Endometrial microvascular endothelial cells (primary cell): ENCODE results near the gene ACBD6. TPM values are rescaled to one million over a fixed set of nuclear protein-coding genes. Genes with fewer than 3 reads are reported as not detected.
"Not testable (repeated sequence)": the region's sequence is repeated elsewhere in the genome, so short reads cannot be mapped to it uniquely, and the experiment has no call there.

Source experiments
- in situ Hi-C: cut with HindIII; loops from 2 replicates; pipeline ENCODE4 v1.10.0; 2017; ENCODE audit warnings: low sequenced_read_pairs, low pct_unique_long_range_greater_than_20kb; ENCODE audit errors: inconsistent ontology term
- total RNA-seq: library from RNA; depleted of rRNA; stranded (reverse); fragments of >200 nt; gene quantifications from one replicate; pipeline ENCODE4 v1.2.3, GENCODE V29; 2015; ENCODE audit errors: inconsistent ontology term

Gene ACBD6
- total RNA-seq, 1 donor from 2014 or later, result 64.3 TPM

- in situ Hi-C loops, result no loop called here
Observed at GRCh38 chr1:180440335-180440734, 62.0 kb downstream of the ACBD6 start.

GRCh38 chr1:180435566-180435965 is 66.8 kb downstream of the ACBD6 start:
- in situ Hi-C loops, result no loop called here

DNA sequence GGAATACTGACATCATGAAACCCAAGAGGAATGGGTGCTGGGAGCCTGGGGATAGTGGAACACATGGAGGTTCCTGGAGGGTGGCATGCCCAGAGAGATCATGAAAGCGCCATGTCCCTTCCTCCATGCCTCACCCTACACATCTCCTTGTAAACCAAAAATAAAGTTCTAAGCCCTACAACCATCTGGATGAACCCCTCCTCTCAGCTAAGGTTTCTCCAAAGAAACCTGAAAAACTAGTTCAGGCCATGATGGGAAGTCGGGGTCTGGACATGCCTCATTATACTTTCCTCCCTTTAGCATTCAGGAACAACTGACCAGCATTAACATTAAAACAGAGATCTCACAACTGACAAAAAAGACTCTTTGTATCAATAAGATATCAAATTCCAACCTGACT is 68.5 kb downstream of the ACBD6 start:
- in situ Hi-C loops, result no loop called here

- in situ Hi-C loops, result no loop called here
Observed at GRCh38 chr1:180431683-180432082, 70.7 kb downstream of the ACBD6 start.

GRCh38 chr1:180428782-180429695 is 73.3 kb downstream of the ACBD6 start:
- in situ Hi-C loops, result no loop called here

DNA sequence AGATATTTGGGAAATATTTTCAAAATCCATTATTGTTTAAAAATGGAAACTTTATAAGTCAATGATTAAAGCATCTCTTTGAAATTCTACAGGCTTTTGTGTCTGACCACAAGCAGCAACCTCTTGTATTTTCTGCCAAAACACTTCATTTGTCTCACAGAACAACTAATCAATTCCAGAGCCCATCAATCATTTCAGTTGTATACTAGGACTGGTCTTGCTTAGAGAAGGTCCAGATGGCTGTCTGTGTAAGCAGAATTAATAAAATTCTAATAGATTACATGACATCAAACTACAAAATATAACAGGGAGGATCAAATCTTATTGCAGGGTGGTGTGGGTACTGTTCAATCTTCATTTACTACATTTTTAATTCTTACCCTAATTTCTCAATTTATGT is 76.4 kb downstream of the ACBD6 start:
- in situ Hi-C loops, result no loop called here

- in situ Hi-C loops, result no loop called here
Observed at GRCh38 chr1:180424848-180425457, 77.4 kb downstream of the ACBD6 start.

GRCh38 chr1:180421614-180422013 is 80.8 kb downstream of the ACBD6 start:
- in situ Hi-C loops, result no loop called here

- in situ Hi-C loops, result not testable (repeated sequence)
Observed at GRCh38 chr1:180421145-180421544, 81.2 kb downstream of the ACBD6 start.

- in situ Hi-C loops, result no loop called here
Observed at GRCh38 chr1:180415985-180416633, 86.3 kb downstream of the ACBD6 start.

DNA sequence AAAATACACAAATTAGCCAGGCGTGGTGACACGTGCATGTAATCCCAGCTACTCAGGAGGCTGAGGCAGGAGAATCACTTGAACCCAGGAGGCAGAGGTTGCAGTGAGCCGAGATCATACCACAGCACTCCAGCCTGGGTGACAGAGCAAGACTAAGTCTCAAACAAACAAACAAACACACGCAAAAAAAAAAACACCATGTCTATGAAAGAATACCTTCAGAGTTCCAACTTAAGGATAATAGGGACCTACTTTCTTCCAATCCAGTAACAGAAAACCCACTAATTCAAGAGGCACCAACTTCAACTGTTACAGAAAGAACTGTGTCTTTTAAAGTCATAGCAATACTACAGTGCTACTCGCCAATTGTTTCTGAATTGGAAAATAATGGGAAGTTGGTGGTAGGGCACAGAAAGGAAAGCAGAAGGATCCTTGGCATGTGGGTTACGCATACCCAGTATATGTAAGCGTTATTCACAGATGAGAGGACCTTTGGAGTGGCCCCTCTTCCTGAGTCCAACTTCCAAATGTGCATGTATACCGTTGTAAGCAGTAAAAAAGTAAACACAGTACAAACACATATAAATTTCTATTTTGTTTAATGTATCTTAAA is 87.0 kb downstream of the ACBD6 start:
- in situ Hi-C loops, result no loop called here

DNA sequence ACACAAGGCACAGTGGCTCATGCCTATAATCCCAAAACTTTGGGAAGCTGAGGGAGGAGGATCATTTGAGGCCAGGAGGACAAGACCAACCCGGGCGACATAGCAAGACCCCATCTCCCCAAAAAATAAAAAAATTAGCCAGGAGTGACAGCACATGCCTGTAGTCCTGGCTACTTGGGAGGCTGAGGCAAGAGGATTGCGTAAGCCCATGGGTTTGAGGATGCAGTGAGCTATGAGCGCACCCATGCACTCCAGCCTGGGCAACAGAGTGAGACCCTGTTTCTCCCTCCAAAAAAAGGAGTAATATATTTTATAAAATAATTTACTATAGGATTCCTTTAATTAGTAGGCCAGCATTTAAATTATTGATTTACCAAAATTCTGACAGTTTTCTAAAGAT is 89.8 kb downstream of the ACBD6 start:
- in situ Hi-C loops, result no loop called here

GRCh38 chr1:180408128-180408527 is 94.2 kb downstream of the ACBD6 start:
- in situ Hi-C loops, result not testable (repeated sequence)

GRCh38 chr1:180407051-180407450 is 95.3 kb downstream of the ACBD6 start:
- in situ Hi-C loops, result no loop called here

DNA sequence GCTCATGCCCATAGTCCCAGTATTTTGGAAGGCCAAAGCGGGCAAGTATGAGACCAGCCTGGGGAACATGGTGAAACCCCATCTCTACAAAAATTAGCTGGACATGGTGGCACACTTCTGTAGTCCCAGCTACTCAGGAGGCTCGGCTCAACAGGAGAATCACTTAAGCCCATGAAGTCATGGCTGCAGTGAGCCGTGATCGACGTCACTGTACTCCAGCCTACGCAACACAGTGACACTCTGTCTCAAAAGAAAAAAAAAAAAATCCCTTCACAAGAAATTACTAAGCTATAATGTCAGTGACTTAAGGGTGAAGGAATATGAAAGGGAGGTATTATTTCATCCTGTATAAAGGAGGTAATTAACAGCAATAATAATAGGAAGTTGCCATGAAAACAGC is 99.8 kb downstream of the ACBD6 start:
- in situ Hi-C loops, result no loop called here

- in situ Hi-C loops, result no loop called here
Observed at GRCh38 chr1:180402001-180402400, 100.4 kb downstream of the ACBD6 start.

DNA sequence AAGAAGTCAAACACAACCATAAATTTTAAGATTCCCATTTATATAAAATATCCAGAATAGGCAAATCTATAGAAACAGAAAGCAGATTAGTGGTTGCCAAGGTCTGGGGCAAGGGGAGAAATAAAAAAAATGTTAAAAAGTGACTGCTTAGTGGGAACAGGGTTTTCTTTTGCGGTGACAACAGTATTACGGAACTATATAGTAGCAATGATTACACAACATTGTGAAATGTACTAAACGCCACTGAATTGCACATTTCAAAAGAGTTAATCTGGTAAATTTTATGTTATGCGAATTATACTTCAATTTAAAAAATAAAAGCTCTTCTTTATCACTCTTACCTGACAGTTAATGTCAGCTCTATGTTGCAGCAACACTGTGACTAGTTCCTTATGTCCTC is 105.2 kb downstream of the ACBD6 start:
- in situ Hi-C loops, result no loop called here

DNA sequence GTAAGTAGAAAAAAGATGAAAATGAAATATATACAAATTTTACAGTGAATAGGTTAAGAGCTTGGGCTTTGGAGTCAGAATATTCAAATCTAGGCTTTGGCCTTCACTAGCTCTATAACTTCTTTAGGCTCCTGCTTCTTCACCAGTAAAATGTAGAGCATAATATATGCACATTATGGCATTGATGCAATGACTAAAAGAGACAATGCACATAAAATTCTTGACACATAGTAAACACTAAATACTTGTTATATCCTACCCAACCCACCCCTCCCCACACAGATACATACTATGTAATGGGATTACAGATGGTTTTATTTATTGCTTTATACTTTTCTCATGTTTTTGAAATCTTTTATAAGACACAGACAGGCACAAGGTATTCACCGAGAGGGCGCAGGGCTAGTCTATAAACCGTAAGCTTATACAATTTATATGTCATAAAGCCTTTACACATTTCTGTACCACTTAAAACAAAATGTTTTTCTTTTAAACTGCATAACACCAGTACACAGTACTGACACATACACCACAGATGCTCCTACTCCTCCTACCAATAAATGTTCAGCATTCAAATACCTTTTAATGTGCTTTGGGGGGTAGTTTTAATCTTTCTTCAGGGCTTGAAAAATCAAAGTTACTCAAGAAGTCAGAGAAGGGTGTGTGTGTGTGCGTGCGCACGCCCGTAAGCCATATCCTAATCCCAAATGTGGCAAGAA is 109.8 kb downstream of the ACBD6 start:
- in situ Hi-C loops, result no loop called here

GRCh38 chr1:180392020-180392419 is 110.4 kb downstream of the ACBD6 start:
- in situ Hi-C loops, result no loop called here
